ENCODE data around the gene CDIP1.
A peak's percentile ranks its signal among the peaks of the same experiment; 100 is the strongest.

Gene CDIP1

GRCh38 chr16:4513086-4513860, 25.3 kb downstream of the CDIP1 start:
- no peak for DNase-seq

- no peak for DNase-seq
Observed at GRCh38 chr16:4512473-4512872, 26.1 kb downstream of the CDIP1 start.

DNA sequence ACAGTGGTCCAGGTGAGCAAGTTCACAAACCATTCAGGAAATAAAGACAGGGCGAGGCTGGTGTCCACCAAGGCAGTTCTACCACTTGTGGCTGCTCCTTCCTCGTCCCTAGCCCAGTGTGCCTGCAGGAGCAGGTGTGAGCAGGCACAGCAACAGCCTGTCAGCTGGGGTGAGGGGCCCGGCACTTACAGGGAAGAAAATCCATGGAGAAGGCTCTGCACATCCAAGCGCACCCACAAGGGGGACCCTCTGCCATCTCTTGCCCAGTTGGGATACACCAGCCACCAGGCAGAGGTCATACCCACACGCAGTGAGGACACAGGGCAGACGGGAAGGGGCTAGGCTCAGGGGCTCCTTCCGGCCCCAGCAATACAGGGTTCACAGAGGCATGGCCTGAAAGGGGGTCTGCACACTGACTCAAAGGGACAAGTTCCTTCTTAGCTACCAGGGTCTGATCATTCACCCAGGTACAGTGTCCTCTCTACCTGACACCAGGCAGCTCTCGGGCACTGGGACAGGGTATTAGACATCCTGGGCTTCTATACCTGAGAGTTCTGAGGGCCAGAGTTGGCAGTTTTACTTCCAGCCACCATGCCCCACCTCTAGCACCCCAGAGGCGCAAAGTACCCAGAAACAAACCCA, 27.0 kb downstream of the CDIP1 start:
- DNase-seq, result no peak

DNA sequence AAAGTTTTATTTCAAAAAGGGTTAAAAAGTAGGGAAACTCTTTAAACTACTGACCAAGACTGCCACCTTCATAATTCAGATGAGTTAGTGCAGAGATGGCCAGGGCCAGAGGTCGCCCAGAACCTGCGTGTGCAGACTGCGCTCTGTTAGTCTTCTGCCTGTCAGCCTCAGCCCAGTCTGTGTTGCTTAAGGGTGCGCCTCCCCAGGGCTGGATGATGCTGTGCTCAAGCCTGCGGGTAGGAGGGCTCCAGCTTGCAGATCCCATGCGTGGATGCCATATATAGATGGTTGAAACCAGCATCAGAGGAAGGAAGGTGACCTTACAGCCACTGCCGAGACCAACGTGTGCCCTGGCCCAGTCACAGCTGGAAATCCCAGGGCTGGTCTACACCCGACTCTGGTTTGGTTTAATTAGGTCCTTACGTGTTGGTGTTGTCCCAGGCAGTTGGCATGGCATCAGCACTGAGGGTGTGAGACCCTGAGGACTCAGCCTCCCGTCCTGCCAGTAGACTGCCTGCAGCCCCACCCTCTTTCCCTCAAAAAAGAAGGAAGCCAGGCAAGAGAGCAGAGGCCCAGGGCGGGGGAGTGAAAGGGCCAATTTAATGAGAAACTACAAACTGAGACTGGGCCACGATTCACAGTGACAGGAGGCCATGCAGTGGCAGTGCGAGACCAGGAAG, 27.7 kb downstream of the CDIP1 start:
- no peak for DNase-seq

- DNase-seq, result no peak
Observed at GRCh38 chr16:4510131-4510530, 28.4 kb downstream of the CDIP1 start.

DNA sequence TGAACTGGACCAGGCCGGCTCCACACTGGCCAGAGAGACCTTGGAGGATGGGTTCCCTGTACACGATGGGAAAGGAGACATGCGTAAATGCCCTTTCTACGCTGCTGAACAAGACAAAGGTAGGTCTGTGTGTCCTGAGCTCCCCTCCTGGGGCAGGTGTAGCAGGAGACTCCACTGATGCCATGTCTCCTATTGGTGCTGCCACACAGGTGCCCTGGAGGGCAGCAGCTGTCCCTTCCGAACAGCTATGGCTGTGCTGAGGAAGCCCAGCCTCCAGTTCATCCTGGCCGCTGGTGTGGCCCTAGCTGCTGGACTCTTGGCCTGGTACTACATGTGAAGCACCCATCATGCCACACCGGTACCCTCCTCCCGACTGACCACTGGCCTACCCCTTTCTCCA, 29.2 kb downstream of the CDIP1 start:
- DNase-seq, result no peak

GRCh38 chr16:4508806-4509205, 29.8 kb downstream of the CDIP1 start:
- no peak for DNase-seq

DNA sequence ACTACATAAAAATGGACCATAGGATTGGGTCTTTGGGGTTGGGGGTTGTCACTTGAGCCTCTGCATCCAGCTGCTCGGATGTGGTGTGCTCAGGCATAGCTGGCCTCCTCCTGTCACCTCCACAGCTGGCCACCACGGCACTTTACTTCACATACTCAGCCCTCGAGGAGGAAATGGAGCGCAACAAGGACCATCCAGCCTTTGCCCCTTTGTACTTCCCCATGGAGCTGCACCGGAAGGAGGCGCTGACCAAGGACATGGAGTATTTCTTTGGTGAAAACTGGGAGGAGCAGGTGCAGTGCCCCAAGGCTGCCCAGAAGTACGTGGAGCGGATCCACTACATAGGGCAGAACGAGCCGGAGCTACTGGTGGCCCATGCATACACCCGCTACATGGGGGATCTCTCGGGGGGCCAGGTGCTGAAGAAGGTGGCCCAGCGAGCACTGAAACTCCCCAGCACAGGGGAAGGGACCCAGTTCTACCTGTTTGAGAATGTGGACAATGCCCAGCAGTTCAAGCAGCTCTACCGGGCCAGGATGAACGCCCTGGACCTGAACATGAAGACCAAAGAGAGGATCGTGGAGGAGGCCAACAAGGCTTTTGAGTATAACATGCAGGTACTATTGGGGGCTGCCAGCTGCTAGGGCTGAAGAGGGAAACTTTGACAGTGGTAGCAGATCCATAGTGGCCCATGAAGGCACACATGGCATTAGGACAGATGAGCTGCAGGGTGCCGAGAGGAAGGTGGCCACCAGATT, 30.8 kb downstream of the CDIP1 start:
- DNase-seq, result no peak

- DNase-seq, result peak; percentile 57 to 68
Observed at GRCh38 chr16:4506450-4506849, 32.1 kb downstream of the CDIP1 start.

DNA sequence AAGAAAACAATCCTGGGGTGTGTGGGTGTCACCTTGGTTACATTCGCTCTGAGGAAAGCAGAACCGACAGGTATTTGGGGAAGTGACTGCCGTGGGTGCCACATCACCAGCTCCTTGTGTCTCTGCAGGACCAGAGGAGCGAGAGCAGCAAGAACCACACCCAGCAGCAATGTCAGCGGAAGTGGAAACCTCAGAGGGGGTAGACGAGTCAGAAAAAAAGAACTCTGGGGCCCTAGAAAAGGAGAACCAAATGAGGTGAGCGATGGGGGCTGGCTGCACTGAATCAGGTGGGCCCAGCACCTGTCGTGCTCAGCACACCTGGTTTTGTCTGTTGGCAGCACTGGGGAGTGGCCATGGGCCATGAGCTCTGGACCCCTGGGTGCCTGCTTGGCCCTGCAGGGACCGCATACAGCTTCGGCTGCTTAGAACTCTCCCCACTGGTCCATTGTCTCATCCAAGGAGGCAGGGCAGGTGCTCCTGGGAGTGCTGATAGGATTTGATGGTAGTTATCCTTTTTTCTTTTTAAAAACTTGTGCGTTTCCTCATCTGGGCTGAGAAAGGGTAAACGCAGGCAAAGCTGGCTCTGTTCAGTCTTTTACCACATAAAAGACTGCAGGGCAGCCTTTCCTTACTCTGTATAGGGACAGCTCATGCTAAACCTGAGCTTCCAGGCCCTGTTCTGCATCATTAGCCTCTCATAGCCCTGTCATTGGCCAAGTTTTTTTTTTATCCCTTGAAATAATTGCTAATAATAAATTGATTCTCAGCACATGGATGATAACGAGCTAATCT, 33.0 kb downstream of the CDIP1 start:
- DNase-seq, result peak; percentile 68 to 71

GRCh38 chr16:4501071-4501478, 37.5 kb downstream of the CDIP1 start:
- no peak for DNase-seq

- DNase-seq, result no peak
Observed at GRCh38 chr16:4500272-4500671, 38.3 kb downstream of the CDIP1 start.

GRCh38 chr16:4499196-4499555, 39.4 kb downstream of the CDIP1 start:
- no peak for DNase-seq

DNA sequence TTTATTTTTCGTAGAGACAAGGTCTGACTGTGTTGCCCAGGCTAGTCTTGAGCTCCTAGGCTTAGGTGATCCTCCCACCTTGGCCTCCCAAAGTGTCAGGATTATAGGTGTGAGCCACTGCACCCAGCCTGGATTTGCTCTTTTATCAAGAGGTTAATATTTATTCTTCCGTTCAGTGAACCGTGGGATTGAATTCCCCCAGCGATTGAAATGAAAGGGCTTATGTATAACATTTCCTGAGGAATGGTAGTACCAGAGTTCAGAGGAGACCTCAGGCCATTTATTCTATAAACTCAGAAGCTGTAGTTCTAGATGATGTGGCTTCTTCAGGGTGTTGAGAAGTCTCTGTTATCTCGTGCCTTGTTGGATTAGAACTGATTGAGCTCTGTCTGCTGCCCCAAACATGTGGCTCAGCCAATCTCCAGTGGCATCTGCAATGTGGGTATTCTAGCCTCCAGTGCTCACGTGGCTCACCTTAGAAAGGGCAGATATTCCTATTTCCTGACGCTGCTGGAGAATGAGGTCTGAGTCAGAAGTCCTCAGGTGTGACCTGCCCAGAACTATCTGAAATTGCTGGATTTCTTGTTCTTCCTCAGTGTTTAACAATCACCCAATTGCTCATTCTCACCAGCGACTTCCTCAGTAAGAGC, 39.9 kb downstream of the CDIP1 start:
- no peak for DNase-seq

GRCh38 chr16:4496305-4496704, 42.3 kb downstream of the CDIP1 start:
- DNase-seq, result no peak

- DNase-seq, result no peak
Observed at GRCh38 chr16:4495766-4496165, 42.8 kb downstream of the CDIP1 start.

- DNase-seq, result no peak
Observed at GRCh38 chr16:4494746-4495490, 43.7 kb downstream of the CDIP1 start.

- no peak for DNase-seq
Observed at GRCh38 chr16:4491898-4492297, 46.7 kb downstream of the CDIP1 start.

GRCh38 chr16:4489030-4489429, 49.5 kb downstream of the CDIP1 start:
- DNase-seq, result no peak

GRCh38 chr16:4488499-4488967, 50.0 kb downstream of the CDIP1 start:
- DNase-seq, result no peak

- no peak for DNase-seq
Observed at GRCh38 chr16:4487955-4488498, 50.5 kb downstream of the CDIP1 start.
